IPS-18c (cell line): ENCODE measurements around the gene PCDH20.
"Not testable (repeated sequence)": the region's sequence is repeated elsewhere in the genome, so short reads cannot be mapped to it uniquely, and the experiment has no call there.

ENCODE experiments used
- H3K4me3 ChIP-seq: 2 replicates; pipeline ENCODE4 v1.7.0; 2013; ENCODE audit warnings: low read depth, mild to moderate bottlenecking, low read length, moderate library complexity; ENCODE audit not compliant: insufficient read depth
- H3K9me3 ChIP-seq: one replicate; pipeline ENCODE4 v1.6.1; 2013; ENCODE audit warnings: mild to moderate bottlenecking, low read length, moderate library complexity; ENCODE audit not compliant: control insufficient read depth, insufficient read depth

PCDH20 gene

GRCh38 chr13:61383111-61383510 lies 32.5 kb downstream of the PCDH20 start:
- Histone ChIP-seq H3K4me3 (no peak overlapping the region), H3K9me3 (no peaks in the 10 kb centered on the region)

- H3K9me3 ChIP-seq, result no peaks in the 10 kb centered on the region
These were observed 45.1 kb downstream of the PCDH20 start for GRCh38 chr13:61370520-61370919.

GRCh38 chr13:61364690-61365089 lies 51.0 kb downstream of the PCDH20 start:
- not testable (repeated sequence) for H3K4me3 ChIP-seq, H3K9me3 ChIP-seq

More at GRCh38 chr13:61370520-61370919, 45.1 kb downstream of the PCDH20 start:
- no peak overlapping the region for H3K4me3 ChIP-seq

- Histone ChIP-seq H3K9me3 (no peaks in the 10 kb centered on the region), H3K4me3 (no peak overlapping the region)
These were observed 53.1 kb downstream of the PCDH20 start for GRCh38 chr13:61362522-61362921.
